Body of pancreas (tissue), 4 donors: ENCODE results near the gene ITPKC.

Source experiments
- CTCF ChIP-seq, 7 experiments: fragments of 450-650 bp in 4 of 7; fragments of 200-600 bp in 3 of 7; sonication (generic) in 3 of 7; IDR thresholded peaks; one replicate each; pipeline ENCODE4 v1.5.1; 2016 to 2019; ENCODE audit warnings: antibody characterized with exemption in 7 of 7
- POLR2A ChIP-seq, 3 donors: fragments of 450-650 bp; IDR thresholded peaks; one replicate each; pipeline ENCODE4 v1.6.1; 2016; ENCODE audit warnings: antibody characterized with exemption in 3 of 3, mild to moderate bottlenecking in 2 of 3

DNA sequence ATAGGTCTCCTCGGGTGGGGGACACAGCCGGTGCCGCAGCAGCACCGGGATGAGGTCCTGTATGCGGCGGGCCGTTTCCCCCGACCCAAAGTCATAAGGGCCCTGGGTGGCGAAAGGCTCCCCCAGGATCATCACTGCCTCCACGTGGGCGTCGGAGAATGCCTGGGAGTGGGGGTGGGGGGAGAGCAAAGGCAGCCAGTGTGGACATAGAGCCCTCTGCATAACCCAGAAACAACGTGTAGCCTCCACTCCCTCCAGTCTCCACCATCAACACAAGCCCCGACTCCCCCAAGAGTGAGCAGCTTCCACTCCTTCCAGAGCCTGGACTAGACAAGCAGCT is 24.7 kb upstream of the ITPKC start:
- TF ChIP-seq POLR2A (IDR thresholded peaks at IDR 0.05) (no peak), CTCF (IDR thresholded peaks at IDR 0.05) (no peak)
